Panc1 (cell line): ENCODE data around the gene SDK1. TPM values are rescaled to one million over a fixed set of nuclear protein-coding genes. Genes with fewer than 3 reads are reported as not detected.

Experiments used
- ATAC-seq: fragments of 200-7000 bp; cut with Tn5 transposase; 2 replicates; pipeline ENCODE4 v1.9.1; 2020; ENCODE audit warnings: mild to moderate bottlenecking, moderate library complexity
- BruUV-seq: library from RNA; stranded (reverse); fragments of 400-500 nt; replicated peaks from 2 replicates; lab custom pipeline; 2021; lab: Mats Ljungman, UMichigan
- CTCF ChIA-PET: fragments of 300-600 bp; sonication (Branson Sonifier 250); formaldehyde crosslinking; loops from one replicate; lab custom pipeline; 2022; ENCODE audit warnings: antibody characterized with exemption; lab: Charles Lee
- POLR2A ChIA-PET: fragments of 300-600 bp; sonication (Branson Sonifier 250); formaldehyde crosslinking; loops from one replicate; lab custom pipeline; 2022; ENCODE audit warnings: antibody characterized with exemption; lab: Charles Lee
- DNase-seq: peaks from one replicate; pipeline ENCODE4 v3.0.0-alpha.2; 2010; ENCODE audit warnings: low read depth, low spot score
- H3K27ac ChIP-seq: 2 replicates; pipeline ENCODE4 v1.5.1; 2011; ENCODE audit warnings: mild to moderate bottlenecking, low read length, inconsistent platforms
- H3K27me3 ChIP-seq: fragments of 200-500 bp; sonication (Bioruptor generic); 2 replicates; pipeline ENCODE4 v1.6.0; 2014; ENCODE audit warnings: low read length, inconsistent platforms; ENCODE audit not compliant: control insufficient read depth, insufficient read depth
- H3K36me3 ChIP-seq: fragments of 200-500 bp; sonication (Bioruptor generic); 2 replicates; pipeline ENCODE4 v1.5.1; 2014; ENCODE audit warnings: inconsistent platforms, mild to moderate bottlenecking, low read length, moderate library complexity; ENCODE audit not compliant: control insufficient read depth, insufficient read depth
- H3K4me1 ChIP-seq: 2 replicates; pipeline ENCODE4 v1.5.1; 2011; ENCODE audit warnings: inconsistent platforms, mild to moderate bottlenecking, low read length, moderate library complexity; ENCODE audit not compliant: control insufficient read depth, insufficient read depth
- H3K4me3 ChIP-seq, 2 experiments: 2 replicates each; pipeline ENCODE4 v1.5.1; 2011 to 2012; ENCODE audit warnings: low read depth in 2 of 2, low read length in 2 of 2, mild to moderate bottlenecking in 2 of 2, inconsistent platforms in 1 of 2, moderate library complexity in 1 of 2
- H3K9me3 ChIP-seq: fragments of 200-500 bp; sonication (Bioruptor generic); 2 replicates; pipeline ENCODE4 v1.5.1; 2014; ENCODE audit warnings: low read depth, mild to moderate bottlenecking, inconsistent platforms, low read length, moderate library complexity; ENCODE audit not compliant: control insufficient read depth, insufficient read depth
- CTCF ChIP-seq: fragments of 450-650 bp; IDR thresholded peaks from 2 replicates; pipeline ENCODE4 v1.5.1; 2017; ENCODE audit warnings: mild to moderate bottlenecking
- POLR2AphosphoS5 ChIP-seq: IDR thresholded peaks from 2 replicates; pipeline ENCODE4 v1.6.1; 2012; ENCODE audit warnings: mild to moderate bottlenecking, low read depth, low read length, moderate library complexity
- REST ChIP-seq, 2 experiments: IDR thresholded peaks; 2 replicates each; pipeline ENCODE4 v1.6.1; 2011 to 2012; ENCODE audit warnings: low read depth in 2 of 2, control low read depth in 1 of 2, low read length in 1 of 2, mild to moderate bottlenecking in 1 of 2, moderate library complexity in 1 of 2; ENCODE audit not compliant: insufficient read depth in 1 of 2
- SIN3A ChIP-seq: IDR thresholded peaks from 2 replicates; pipeline ENCODE4 v1.6.1; 2012; ENCODE audit warnings: low read depth, mild to moderate bottlenecking, low read length, moderate library complexity, borderline replicate concordance; ENCODE audit not compliant: insufficient read depth
- TCF7L2 ChIP-seq: IDR thresholded peaks from 2 replicates; pipeline ENCODE4 v1.6.1; 2011; ENCODE audit warnings: mild to moderate bottlenecking, low read depth, low read length, inconsistent platforms
- in situ Hi-C: cut with HindIII; loops from 2 replicates; pipeline ENCODE4 v1.10.0; 2016; ENCODE audit warnings: low sequenced_read_pairs, low pct_unique_long_range_greater_than_20kb
- intact Hi-C: fragments of 100-400 bp; cut with micrococcal nuclease; formaldehyde crosslinking; loops from one replicate; pipeline ENCODE4 v1.10.0; 2022; ENCODE audit not compliant: unreplicated experiment
- total RNA-seq: library from RNA; stranded (reverse); gene quantifications from one replicate; pipeline ENCODE4 v1.2.1, GENCODE V29; 2021; ENCODE audit not compliant: unreplicated experiment

SDK1 gene
- total RNA-seq, 1 experiment from 2014 or later: 47.4 TPM

- ChIA-PET CTCF (no interaction called here), POLR2A (no interaction called here)
- Histone ChIP-seq H3K27ac (no peak overlapping the region), H3K4me1 (no peaks in the 10 kb centered on the region), H3K4me3 (no peak overlapping the region), H3K36me3 (no peaks in the 10 kb centered on the region), H3K27me3 (no peaks in the 10 kb centered on the region), H3K9me3 (no peaks in the 10 kb centered on the region)
- TF ChIP-seq REST (IDR thresholded peaks at IDR 0.05; ENCODE audit: insufficient read depth in 1 of 2, low read depth in 2 of 2, low read length in 1 of 2) (no peak), SIN3A (no peak), CTCF (no peak), TCF7L2 (no peak), POLR2AphosphoS5 (no peak)
- ATAC-seq (no peak), DNase-seq (no peak)
- in situ Hi-C loops (no loop called here), intact Hi-C loops (no loop called here)
- no TSS peak for BruUV-seq
Measured at GRCh38 chr7:4174451-4174850, 873.4 kb downstream of the SDK1 start.

GRCh38 chr7:4174884-4175283 lies 873.8 kb downstream of the SDK1 start:
- ATAC-seq (no peak), DNase-seq (no peak)
- in situ Hi-C loops: no loop called here
- Histone ChIP-seq H3K4me3 (no peak overlapping the region), H3K4me1 (no peaks in the 10 kb centered on the region), H3K27ac (no peak overlapping the region), H3K36me3 (no peaks in the 10 kb centered on the region), H3K9me3 (no peaks in the 10 kb centered on the region), H3K27me3 (no peaks in the 10 kb centered on the region)
- no TSS peak for BruUV-seq
- ChIA-PET POLR2A (no interaction called here), CTCF (no interaction called here)
- no peak for TF ChIP-seq REST (IDR thresholded peaks at IDR 0.05; ENCODE audit: insufficient read depth in 1 of 2, low read depth in 2 of 2, low read length in 1 of 2)
- no peak for TF ChIP-seq CTCF
- TF ChIP-seq TCF7L2: no peak
- no peak for TF ChIP-seq POLR2AphosphoS5
- TF ChIP-seq SIN3A: no peak
- intact Hi-C loops: no loop called here
